Activated CD4-positive, alpha-beta T cell treated with anti-CD3 and anti-CD28 coated beads, Interleukin-2, Interleukin-6, amounts not matched to agents 100 ng/mL and 50 ng/mL, durations not matched to agents 16 hours and 8 hours (primary cell): Measurements from ENCODE around the gene GTF2F2.
A peak's percentile ranks its signal among the peaks of the same experiment; 100 is the strongest.
"Not testable (repeated sequence)": the region's sequence is repeated elsewhere in the genome, so short reads cannot be mapped to it uniquely, and the experiment has no call there.

Experiments
- DNase-seq: peaks from one replicate; pipeline ENCODE4 v3.0.0-alpha.2; 2020

GTF2F2 gene

GRCh38 chr13:45257638-45258333 is 137.5 kb downstream of the GTF2F2 start:
- DNase-seq = peak; percentile 51

- DNase-seq = no peak
Measured at GRCh38 chr13:45258334-45258675, 138.0 kb downstream of the GTF2F2 start.

GRCh38 chr13:45267215-45267614 is 146.9 kb downstream of the GTF2F2 start:
- no peak for DNase-seq

GRCh38 chr13:45269204-45269603 is 148.9 kb downstream of the GTF2F2 start:
- no peak for DNase-seq

- no peak for DNase-seq
Measured at GRCh38 chr13:45276913-45277312, 156.6 kb downstream of the GTF2F2 start.

DNA sequence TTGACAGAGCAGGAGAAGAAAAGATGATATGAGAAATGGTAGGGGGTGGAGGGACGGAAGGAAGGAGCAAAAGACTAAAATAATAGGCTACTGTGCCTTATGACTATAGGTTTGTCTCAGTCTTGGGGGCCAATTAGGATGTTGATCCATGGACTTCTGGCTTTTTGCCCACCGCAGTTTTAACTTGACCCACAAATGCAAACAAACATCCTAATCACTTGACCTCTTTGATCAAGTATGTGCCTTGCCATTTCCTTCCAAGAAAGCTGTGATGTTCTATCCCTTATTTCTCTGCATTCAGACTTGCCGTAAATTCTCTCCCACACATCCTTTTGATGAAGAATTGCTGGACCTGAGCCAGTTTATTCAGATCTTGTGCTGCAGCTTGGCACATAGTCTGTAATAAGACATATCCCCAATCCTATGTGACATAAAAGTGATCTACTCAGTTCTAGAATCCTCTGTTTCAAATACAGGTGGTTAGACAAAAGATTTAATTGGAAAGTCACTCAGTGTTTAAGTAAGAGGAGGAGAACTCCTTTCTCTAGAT is 157.9 kb downstream of the GTF2F2 start:
- no peak for DNase-seq

DNA sequence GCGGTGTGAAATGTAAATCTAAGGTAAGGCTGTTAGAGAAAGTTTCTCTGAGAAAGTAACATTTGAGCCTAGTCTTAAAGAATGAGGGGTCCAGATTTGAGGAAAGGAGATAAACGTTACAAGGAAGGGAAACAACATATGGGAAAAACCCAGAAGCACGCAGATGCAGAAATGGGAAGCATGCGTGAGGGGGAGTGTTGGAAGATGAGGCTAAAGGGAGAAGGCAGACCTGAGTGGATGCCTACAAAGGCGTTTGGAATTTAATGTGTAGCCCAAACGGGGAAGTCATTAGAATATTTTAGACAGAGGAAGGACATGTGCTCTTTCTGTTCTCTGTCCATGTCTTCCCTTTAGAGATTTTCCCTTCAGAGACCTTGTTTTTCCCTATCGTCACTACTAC is 159.7 kb downstream of the GTF2F2 start:
- no peak for DNase-seq

- peak; percentile 67 for DNase-seq
Measured at GRCh38 chr13:45280751-45281634, 160.7 kb downstream of the GTF2F2 start.

DNA sequence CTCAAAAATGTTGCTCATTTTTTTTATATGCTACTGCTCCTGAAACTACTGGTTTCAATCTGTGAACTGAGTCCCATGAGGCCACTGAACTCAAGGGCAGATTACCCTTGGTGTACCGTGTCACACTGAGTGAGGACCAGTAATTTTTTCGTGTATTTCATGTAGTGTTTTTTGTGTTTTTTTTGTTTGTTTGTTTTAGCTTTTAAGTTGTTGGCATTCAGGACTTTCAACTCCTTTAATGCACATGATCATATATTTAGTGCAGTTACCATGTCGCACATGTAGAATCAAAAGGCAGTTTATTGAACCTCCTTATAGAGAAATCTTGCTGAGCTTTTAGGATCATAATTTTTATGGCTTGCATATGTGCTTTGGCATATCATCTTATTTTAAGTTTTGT is 162.7 kb downstream of the GTF2F2 start:
- no peak for DNase-seq

GRCh38 chr13:45289936-45290563 is 169.7 kb downstream of the GTF2F2 start:
- DNase-seq = no peak

- no peak for DNase-seq
Measured at GRCh38 chr13:45292176-45292575, 171.9 kb downstream of the GTF2F2 start.

DNA sequence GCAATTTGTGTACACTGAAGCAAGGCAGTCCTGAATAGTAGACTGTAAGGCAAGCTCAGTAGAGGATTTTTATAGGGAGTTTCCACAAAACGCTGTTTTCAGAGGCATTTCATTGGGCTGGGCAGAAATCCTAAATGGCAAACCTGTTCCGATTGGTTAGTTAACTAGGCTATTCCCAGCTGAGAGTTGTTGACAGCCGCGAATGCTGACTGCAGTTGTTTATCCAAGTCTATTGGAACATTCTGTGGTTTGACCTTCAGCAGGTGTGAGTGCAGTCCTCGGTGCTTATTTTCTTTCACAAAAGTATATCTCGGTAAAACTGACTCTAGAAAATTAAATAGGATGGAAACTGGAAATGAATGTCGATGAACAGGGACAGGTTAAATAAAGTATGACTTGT is 175.2 kb downstream of the GTF2F2 start:
- no peak for DNase-seq

- DNase-seq = no peak
Measured at GRCh38 chr13:45296259-45296658, 175.9 kb downstream of the GTF2F2 start.

GRCh38 chr13:45297456-45298205 is 177.3 kb downstream of the GTF2F2 start:
- DNase-seq = peak; percentile 9

GRCh38 chr13:45298206-45298505 is 177.8 kb downstream of the GTF2F2 start:
- DNase-seq = no peak

GRCh38 chr13:45298550-45298949 is 178.2 kb downstream of the GTF2F2 start:
- DNase-seq = not testable (repeated sequence)

DNA sequence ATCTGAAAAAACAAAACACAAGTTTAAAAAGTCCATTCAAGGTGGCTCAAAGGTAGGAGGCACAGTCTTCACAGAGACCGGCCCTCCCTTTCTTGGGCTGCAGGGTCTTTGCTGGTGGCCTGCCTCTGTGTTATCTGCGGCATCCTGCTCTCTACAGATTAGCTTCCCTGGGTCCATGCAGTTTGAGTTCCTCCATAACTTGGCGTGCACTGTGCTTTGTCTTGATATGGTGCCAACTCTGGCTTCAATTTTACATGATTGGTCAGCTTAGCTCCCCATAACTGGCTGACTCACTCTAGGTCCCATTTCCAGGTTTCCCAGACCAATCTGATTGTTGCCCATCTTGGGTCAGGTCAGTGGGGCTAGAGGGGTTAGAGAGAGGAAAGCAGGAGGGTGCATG is 178.9 kb downstream of the GTF2F2 start:
- no peak for DNase-seq

DNA sequence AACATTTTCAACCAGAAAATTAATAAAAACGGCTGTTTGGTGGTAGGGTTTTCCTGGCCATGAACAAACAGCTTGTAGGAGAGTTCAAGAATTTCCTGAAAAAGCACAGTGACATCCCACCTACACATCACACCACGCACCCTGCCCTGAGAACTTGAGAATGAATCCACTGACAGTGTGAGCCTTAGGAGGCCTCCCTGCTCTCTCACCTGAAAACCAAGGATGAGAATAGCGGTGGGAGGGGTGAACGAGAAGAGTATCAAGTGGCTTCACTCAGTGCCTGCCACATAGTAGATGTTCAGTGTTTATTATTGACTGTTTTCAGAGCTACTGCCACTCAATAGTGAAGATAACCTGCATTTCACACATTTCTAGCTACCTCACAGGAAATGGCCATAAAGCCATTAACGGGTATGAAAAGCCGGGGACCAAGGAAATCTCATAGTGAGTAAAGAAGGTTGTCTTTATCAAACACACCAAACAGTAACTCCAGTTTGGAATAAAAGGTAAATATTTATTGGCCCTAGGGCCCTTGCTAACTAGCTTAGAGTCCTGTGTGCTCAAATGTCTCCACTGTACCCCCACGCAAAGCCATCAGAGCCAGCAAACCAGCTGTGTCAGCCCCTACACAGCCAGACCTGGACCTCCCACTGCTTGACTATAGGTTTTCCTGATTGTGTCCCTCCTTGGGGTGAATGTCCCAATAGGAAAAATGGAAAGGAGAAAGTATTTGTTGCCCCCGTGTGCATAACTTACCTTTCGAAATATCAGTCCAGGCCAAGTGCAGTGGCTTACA is 180.1 kb downstream of the GTF2F2 start:
- no peak for DNase-seq

DNA sequence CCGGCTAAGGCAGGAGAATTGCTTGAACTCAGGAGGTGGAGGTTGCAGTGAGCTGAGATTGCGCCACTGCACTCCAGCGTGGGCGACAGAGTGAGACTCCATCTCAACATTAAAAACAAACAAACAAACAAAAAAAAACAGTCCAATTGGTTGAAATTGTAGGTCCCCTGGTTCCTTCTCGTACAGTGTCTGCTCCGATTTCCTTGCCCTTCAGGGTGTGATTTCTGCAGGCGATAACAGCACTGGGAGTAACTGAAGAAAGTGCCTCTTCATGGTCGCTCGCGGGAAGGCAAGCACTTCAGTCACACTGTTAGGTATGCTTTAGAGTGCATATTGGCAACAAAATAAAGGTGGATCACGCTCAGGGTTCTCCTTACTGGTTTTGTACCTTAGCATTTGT is 181.0 kb downstream of the GTF2F2 start:
- DNase-seq = no peak

DNA sequence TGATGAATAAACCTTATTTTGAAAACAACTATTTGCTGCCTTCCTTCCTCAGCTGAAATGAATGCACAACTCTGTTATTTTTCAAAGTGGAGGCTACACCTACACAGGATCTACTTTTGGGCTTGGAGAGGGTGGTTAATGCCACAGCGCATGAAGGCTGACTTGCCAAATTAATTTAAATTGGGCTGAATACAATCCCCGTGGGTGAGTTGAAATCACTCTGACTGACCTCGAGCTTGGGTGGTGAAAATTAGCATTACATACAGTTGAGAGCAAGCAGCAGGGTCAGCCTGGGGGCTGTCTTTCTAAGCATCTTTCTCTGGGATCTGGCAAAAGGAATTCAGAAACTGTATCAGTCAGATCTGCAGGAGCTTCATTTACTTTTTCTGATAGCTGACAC is 182.2 kb downstream of the GTF2F2 start:
- no peak for DNase-seq

- no peak for DNase-seq
Measured at GRCh38 chr13:45303026-45303425, 182.7 kb downstream of the GTF2F2 start.

GRCh38 chr13:45303866-45304265 is 183.6 kb downstream of the GTF2F2 start:
- DNase-seq = no peak
